Skeletal muscle satellite cell (primary cell): ENCODE measurements around the gene GMDS.

Source experiments
- H3K27me3 ChIP-seq: 2 replicates; pipeline ENCODE4 v1.7.0; 2013; ENCODE audit warnings: low read length; ENCODE audit not compliant: control insufficient read depth, insufficient read depth
- H3K36me3 ChIP-seq: 2 replicates; pipeline ENCODE4 v1.7.0; 2013; ENCODE audit warnings: mild to moderate bottlenecking, control low read depth, low read length; ENCODE audit not compliant: insufficient read depth
- H3K4me1 ChIP-seq: 2 replicates; pipeline ENCODE4 v1.7.0; 2013; ENCODE audit warnings: low read length; ENCODE audit not compliant: control insufficient read depth, insufficient read depth
- H3K4me2 ChIP-seq: 2 replicates; pipeline ENCODE4 v1.7.0; 2013; ENCODE audit warnings: mild to moderate bottlenecking, low read length
- H3K4me3 ChIP-seq: 2 replicates; pipeline ENCODE4 v1.7.0; 2013; ENCODE audit warnings: low read length
- H3K9ac ChIP-seq: 2 replicates; pipeline ENCODE4 v1.7.0; 2013; ENCODE audit warnings: mild to moderate bottlenecking, low read depth, low read length, moderate library complexity
- H3K9me3 ChIP-seq: replicated peaks from 2 replicates; pipeline ENCODE4 v1.7.0; 2013; ENCODE audit warnings: mild to moderate bottlenecking, control low read depth, low read length

The GMDS gene

GRCh38 chr6:2077826-2078225, 167.6 kb downstream of the GMDS start:
- H3K36me3 ChIP-seq: no peaks in the 10 kb centered on the region
- H3K9ac ChIP-seq: no peak overlapping the region
- H3K4me3 ChIP-seq: no peak overlapping the region
- no peak overlapping the region for H3K4me2 ChIP-seq
- H3K4me1 ChIP-seq: no peaks in the 10 kb centered on the region
- no peaks in the 10 kb centered on the region for H3K9me3 ChIP-seq
- no peaks in the 10 kb centered on the region for H3K27me3 ChIP-seq

- Histone ChIP-seq H3K4me1 (no peaks in the 10 kb centered on the region), H3K4me3 (no peak overlapping the region), H3K9ac (no peak overlapping the region), H3K27me3 (no peaks in the 10 kb centered on the region), H3K4me2 (no peak overlapping the region), H3K36me3 (no peaks in the 10 kb centered on the region), H3K9me3 (no peaks in the 10 kb centered on the region)
Observed at GRCh38 chr6:2073476-2073875, 171.9 kb downstream of the GMDS start.

- no peaks in the 10 kb centered on the region for H3K4me1 ChIP-seq
- H3K36me3 ChIP-seq: no peaks in the 10 kb centered on the region
- no peak overlapping the region for H3K4me3 ChIP-seq
- no peak overlapping the region for H3K9ac ChIP-seq
- no peaks in the 10 kb centered on the region for H3K9me3 ChIP-seq
- H3K27me3 ChIP-seq: no peaks in the 10 kb centered on the region
- no peak overlapping the region for H3K4me2 ChIP-seq
Observed at GRCh38 chr6:2072453-2072852, 173.0 kb downstream of the GMDS start.

- Histone ChIP-seq H3K36me3 (no peaks in the 10 kb centered on the region), H3K4me2 (no peak overlapping the region), H3K4me1 (no peaks in the 10 kb centered on the region), H3K4me3 (no peak overlapping the region), H3K9ac (no peak overlapping the region), H3K27me3 (no peaks in the 10 kb centered on the region), H3K9me3 (no peaks in the 10 kb centered on the region)
Observed at GRCh38 chr6:2063547-2063946, 181.9 kb downstream of the GMDS start.

GRCh38 chr6:2061880-2062279, 183.5 kb downstream of the GMDS start:
- Histone ChIP-seq H3K27me3 (no peaks in the 10 kb centered on the region), H3K36me3 (no peaks in the 10 kb centered on the region), H3K4me1 (no peaks in the 10 kb centered on the region), H3K9me3 (no peaks in the 10 kb centered on the region), H3K4me3 (no peak overlapping the region), H3K9ac (no peak overlapping the region), H3K4me2 (no peak overlapping the region)

GRCh38 chr6:2055911-2056310, 189.5 kb downstream of the GMDS start:
- no peak overlapping the region for H3K4me2 ChIP-seq
- no peak overlapping the region for H3K9ac ChIP-seq
- H3K27me3 ChIP-seq: no peaks in the 10 kb centered on the region
- H3K4me3 ChIP-seq: no peak overlapping the region
- H3K36me3 ChIP-seq: no peaks in the 10 kb centered on the region
- no peaks in the 10 kb centered on the region for H3K9me3 ChIP-seq
- H3K4me1 ChIP-seq: no peaks in the 10 kb centered on the region

- H3K9me3 ChIP-seq: no peaks in the 10 kb centered on the region
- no peaks in the 10 kb centered on the region for H3K4me1 ChIP-seq
- no peaks in the 10 kb centered on the region for H3K36me3 ChIP-seq
- H3K4me3 ChIP-seq: no peak overlapping the region
- no peaks in the 10 kb centered on the region for H3K27me3 ChIP-seq
- no peak overlapping the region for H3K4me2 ChIP-seq
- H3K9ac ChIP-seq: no peak overlapping the region
Observed at GRCh38 chr6:2055143-2055542, 190.3 kb downstream of the GMDS start.

- Histone ChIP-seq H3K9me3 (no peaks in the 10 kb centered on the region), H3K9ac (no peak overlapping the region), H3K4me3 (no peak overlapping the region), H3K4me2 (no peak overlapping the region), H3K27me3 (no peaks in the 10 kb centered on the region), H3K4me1 (no peaks in the 10 kb centered on the region), H3K36me3 (no peaks in the 10 kb centered on the region)
Observed at GRCh38 chr6:2054516-2055067, 190.8 kb downstream of the GMDS start.

- no peak overlapping the region for H3K4me2 ChIP-seq
- H3K36me3 ChIP-seq: no peaks in the 10 kb centered on the region
- H3K9ac ChIP-seq: no peak overlapping the region
- no peaks in the 10 kb centered on the region for H3K4me1 ChIP-seq
- H3K9me3 ChIP-seq: no peaks in the 10 kb centered on the region
- H3K27me3 ChIP-seq: no peaks in the 10 kb centered on the region
- H3K4me3 ChIP-seq: no peak overlapping the region
Observed at GRCh38 chr6:2053691-2054090, 191.7 kb downstream of the GMDS start.

GRCh38 chr6:2047855-2048254, 197.6 kb downstream of the GMDS start:
- H3K9ac ChIP-seq: no peak overlapping the region
- H3K27me3 ChIP-seq: no peaks in the 10 kb centered on the region
- H3K4me3 ChIP-seq: no peak overlapping the region
- H3K4me1 ChIP-seq: no peaks in the 10 kb centered on the region
- no peak overlapping the region for H3K4me2 ChIP-seq
- H3K9me3 ChIP-seq: no peaks in the 10 kb centered on the region
- no peaks in the 10 kb centered on the region for H3K36me3 ChIP-seq

- Histone ChIP-seq H3K4me2 (no peak overlapping the region), H3K4me1 (no peaks in the 10 kb centered on the region), H3K9me3 (no peaks in the 10 kb centered on the region), H3K4me3 (no peak overlapping the region), H3K27me3 (no peaks in the 10 kb centered on the region), H3K9ac (no peak overlapping the region), H3K36me3 (no peaks in the 10 kb centered on the region)
Observed at GRCh38 chr6:2044192-2044591, 201.2 kb downstream of the GMDS start.

GRCh38 chr6:2042956-2043648, 202.3 kb downstream of the GMDS start:
- Histone ChIP-seq H3K36me3 (no peaks in the 10 kb centered on the region), H3K4me3 (no peak overlapping the region), H3K9ac (no peak overlapping the region), H3K9me3 (no peaks in the 10 kb centered on the region), H3K4me2 (no peak overlapping the region), H3K4me1 (no peaks in the 10 kb centered on the region), H3K27me3 (no peaks in the 10 kb centered on the region)
